PFSK-1 (cell line): Measurements from ENCODE around the gene WDR48.

ENCODE experiments used
- FOXP2 ChIP-seq: optimal IDR thresholded peaks from 2 replicates; pipeline ENCODE3; 2011; ENCODE audit warnings: borderline replicate concordance, control low read depth, inconsistent platforms; ENCODE audit not compliant: insufficient read depth; ENCODE audit errors: extremely low read length, extremely low read depth
- POLR2AphosphoS5 ChIP-seq: IDR thresholded peaks from 2 replicates; pipeline ENCODE4 v1.6.1; 2012; ENCODE audit warnings: low read depth, mild to moderate bottlenecking, control low read depth, low read length, moderate library complexity
- TAF1 ChIP-seq: IDR thresholded peaks from 2 replicates; pipeline ENCODE4 v1.6.1; 2012; ENCODE audit warnings: low read length, control low read depth, borderline replicate concordance; ENCODE audit not compliant: insufficient read depth
- TF ChIP-seq, protein P1 (sequence below), 2 experiments: IDR thresholded peaks; 2 replicates each; pipeline versions ENCODE4 v1.6.1 to v1.8.0; 2011 to 2012; ENCODE audit warnings: low read depth in 2 of 2, low read length in 2 of 2, control low read depth in 1 of 2, inconsistent platforms in 1 of 2, mild to moderate bottlenecking in 1 of 2, moderate library complexity in 1 of 2; ENCODE audit not compliant: insufficient read depth in 1 of 2

- TF ChIP-seq TAF1 (no peak), POLR2AphosphoS5 (no peak), FOXP2 (no peak)
- TF ChIP-seq, protein P1, sequence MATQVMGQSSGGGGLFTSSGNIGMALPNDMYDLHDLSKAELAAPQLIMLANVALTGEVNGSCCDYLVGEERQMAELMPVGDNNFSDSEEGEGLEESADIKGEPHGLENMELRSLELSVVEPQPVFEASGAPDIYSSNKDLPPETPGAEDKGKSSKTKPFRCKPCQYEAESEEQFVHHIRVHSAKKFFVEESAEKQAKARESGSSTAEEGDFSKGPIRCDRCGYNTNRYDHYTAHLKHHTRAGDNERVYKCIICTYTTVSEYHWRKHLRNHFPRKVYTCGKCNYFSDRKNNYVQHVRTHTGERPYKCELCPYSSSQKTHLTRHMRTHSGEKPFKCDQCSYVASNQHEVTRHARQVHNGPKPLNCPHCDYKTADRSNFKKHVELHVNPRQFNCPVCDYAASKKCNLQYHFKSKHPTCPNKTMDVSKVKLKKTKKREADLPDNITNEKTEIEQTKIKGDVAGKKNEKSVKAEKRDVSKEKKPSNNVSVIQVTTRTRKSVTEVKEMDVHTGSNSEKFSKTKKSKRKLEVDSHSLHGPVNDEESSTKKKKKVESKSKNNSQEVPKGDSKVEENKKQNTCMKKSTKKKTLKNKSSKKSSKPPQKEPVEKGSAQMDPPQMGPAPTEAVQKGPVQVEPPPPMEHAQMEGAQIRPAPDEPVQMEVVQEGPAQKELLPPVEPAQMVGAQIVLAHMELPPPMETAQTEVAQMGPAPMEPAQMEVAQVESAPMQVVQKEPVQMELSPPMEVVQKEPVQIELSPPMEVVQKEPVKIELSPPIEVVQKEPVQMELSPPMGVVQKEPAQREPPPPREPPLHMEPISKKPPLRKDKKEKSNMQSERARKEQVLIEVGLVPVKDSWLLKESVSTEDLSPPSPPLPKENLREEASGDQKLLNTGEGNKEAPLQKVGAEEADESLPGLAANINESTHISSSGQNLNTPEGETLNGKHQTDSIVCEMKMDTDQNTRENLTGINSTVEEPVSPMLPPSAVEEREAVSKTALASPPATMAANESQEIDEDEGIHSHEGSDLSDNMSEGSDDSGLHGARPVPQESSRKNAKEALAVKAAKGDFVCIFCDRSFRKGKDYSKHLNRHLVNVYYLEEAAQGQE (IDR thresholded peaks at IDR 0.05; ENCODE audit: insufficient read depth in 1 of 2, low read depth in 2 of 2, low read length in 2 of 2), result no peak
Measured at GRCh38 chr3:39021029-39021428, 30.8 kb upstream of the WDR48 start.
